Activated CD8-positive, alpha-beta T cell treated with anti-CD3 and anti-CD28 coated beads for 36 hours (primary cell): ENCODE data around the gene GALNT2. TPM values are rescaled to one million over a fixed set of nuclear protein-coding genes. Genes with fewer than 3 reads are reported as not detected.
A peak's percentile ranks its signal among the peaks of the same experiment; 100 is the strongest.

Source experiments
- ATAC-seq: fragments of 200-7000 bp; cut with Tn5 transposase; one replicate; pipeline ENCODE4 v1.10.0; 2021; ENCODE audit warnings: mild to moderate bottlenecking, moderate library complexity
- CTCF ChIA-PET: fragments of 350-600 bp; sonication (Branson Sonifier 250); formaldehyde crosslinking; loops from one replicate; lab custom pipeline; 2021; ENCODE audit warnings: antibody characterized with exemption; lab: Charles Lee
- POLR2A ChIA-PET: fragments of 350-600 bp; sonication (Branson Sonifier 250); formaldehyde crosslinking; loops from one replicate; lab custom pipeline; 2021; ENCODE audit warnings: antibody characterized with exemption; lab: Charles Lee
- DNase-seq: peaks from one replicate; pipeline ENCODE4 v3.0.0-alpha.2; 2020
- H3K27ac Mint-ChIP-seq: one replicate; pipeline ENCODE4 v1.8.0; 2021; ENCODE audit warnings: mild to moderate bottlenecking, mixed read lengths
- H3K27me3 Mint-ChIP-seq: one replicate; pipeline ENCODE4 v1.8.0; 2021; ENCODE audit warnings: mixed read lengths
- H3K36me3 Mint-ChIP-seq: one replicate; pipeline ENCODE4 v1.8.0; 2021; ENCODE audit warnings: low read depth, mixed read lengths
- H3K4me1 Mint-ChIP-seq: one replicate; pipeline ENCODE4 v1.8.0; 2021; ENCODE audit warnings: low read depth, mixed read lengths
- H3K4me3 Mint-ChIP-seq: one replicate; pipeline ENCODE4 v1.8.0; 2021; ENCODE audit warnings: mild to moderate bottlenecking, moderate library complexity, mixed read lengths
- H3K9me3 Mint-ChIP-seq: one replicate; pipeline ENCODE4 v1.8.0; 2021; ENCODE audit warnings: mixed read lengths
- CTCF ChIP-seq: fragments of 200-600 bp; IDR thresholded peaks from one replicate; pipeline ENCODE4 v1.8.0; 2022; ENCODE audit warnings: antibody characterized with exemption, mild to moderate bottlenecking
- intact Hi-C: fragments of 100-400 bp; cut with micrococcal nuclease; formaldehyde crosslinking; loops from one replicate; pipeline ENCODE4 v1.10.0; 2022
- total RNA-seq, 2 experiments: library from RNA; stranded (reverse); gene quantifications; one replicate each; pipeline ENCODE4 v1.2.3, GENCODE V29; 2021

GALNT2 gene
- total RNA-seq, 2 experiments from 2014 or later: 40.1 to 42.3 TPM

GRCh38 chr1:230268371-230269170, 201.5 kb downstream of the GALNT2 start:
- Mint-ChIP-seq H3K4me1 (peaks cover 37% of the 10 kb centered on the region), H3K4me3 (no peak overlapping the region), H3K27ac (peak overlapping the region; percentile 40), H3K9me3 (no peaks in the 10 kb centered on the region), H3K36me3 (peaks cover 29% of the 10 kb centered on the region), H3K27me3 (no peaks in the 10 kb centered on the region)
- peak; percentile 41 for TF ChIP-seq CTCF
- ATAC-seq (peak; percentile 35), DNase-seq (no peak)
- intact Hi-C loops: no loop called here
- CTCF ChIA-PET: no interaction called here
- POLR2A ChIA-PET: no interaction called here

- POLR2A ChIA-PET: interaction anchor here (1.0 to 1.6 kb wide), 4 partner anchors 9 to 203 kb away, joined by 3 to 4 read pairs (median 4); no protein-coding TSS in a partner anchor
- no peaks in the 10 kb centered on the region for H3K9me3 Mint-ChIP-seq
- no peak for ATAC-seq
- CTCF ChIA-PET: interaction anchor here (1.0 to 1.1 kb wide), 2 partner anchors 10 to 609 kb away, joined by 3 to 5 read pairs; no protein-coding TSS in a partner anchor
- no peak overlapping the region for H3K4me3 Mint-ChIP-seq
- peak overlapping the region; percentile 84 for H3K27ac Mint-ChIP-seq
- H3K27me3 Mint-ChIP-seq: no peaks in the 10 kb centered on the region
- peaks cover 23% of the 10 kb centered on the region for H3K36me3 Mint-ChIP-seq
- intact Hi-C loops: no loop called here
- H3K4me1 Mint-ChIP-seq: peaks cover 47% of the 10 kb centered on the region
- no peak for DNase-seq
- TF ChIP-seq CTCF: no peak
Measured at GRCh38 chr1:230270185-230270558, 203.1 kb downstream of the GALNT2 start.

DNA sequence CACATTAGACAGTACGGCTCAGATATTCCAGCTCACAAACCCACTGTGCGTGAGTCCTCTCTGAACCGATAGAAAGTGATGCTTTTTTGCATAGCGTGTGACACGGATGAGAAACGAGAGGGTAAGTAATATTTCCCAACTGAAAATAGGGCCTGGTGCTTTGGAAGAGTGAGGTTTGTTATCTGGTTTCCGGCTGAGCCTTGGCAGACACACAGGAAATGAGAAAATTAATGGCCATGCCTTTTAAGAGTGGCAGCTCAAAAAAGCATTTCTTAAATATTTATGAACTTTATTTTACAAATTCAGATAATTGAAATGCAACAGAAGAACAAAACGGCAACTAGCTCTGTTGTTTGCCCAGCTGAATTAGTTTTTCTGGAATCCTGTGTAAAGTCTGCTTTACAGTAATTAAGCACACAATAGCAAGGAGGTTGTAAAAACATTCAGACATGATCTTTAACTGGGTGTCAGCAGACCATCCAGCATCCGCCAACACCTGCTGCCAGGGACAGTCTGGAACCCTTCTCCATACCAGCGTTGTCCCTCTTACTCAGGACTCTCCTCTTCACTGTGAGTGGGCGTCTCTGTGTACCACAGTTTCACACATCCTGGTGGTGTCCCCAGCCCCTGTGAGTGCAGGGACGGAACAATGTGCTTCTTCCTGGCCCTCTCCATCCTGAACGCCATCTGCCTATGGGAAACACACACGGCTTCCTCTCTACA, 203.7 kb downstream of the GALNT2 start:
- intact Hi-C loops: no loop called here
- Mint-ChIP-seq H3K27ac (peak overlapping the region; percentile 84), H3K4me1 (peaks cover 47% of the 10 kb centered on the region), H3K27me3 (no peaks in the 10 kb centered on the region), H3K36me3 (peaks cover 20% of the 10 kb centered on the region), H3K4me3 (no peak overlapping the region), H3K9me3 (no peaks in the 10 kb centered on the region)
- TF ChIP-seq CTCF: no peak
- ChIA-PET CTCF (interaction anchor here (1.0 to 1.1 kb wide), 2 partner anchors 9 to 610 kb away, joined by 3 to 5 read pairs; no protein-coding TSS in a partner anchor), POLR2A (interaction anchor here (1.0 to 1.6 kb wide), 4 partner anchors 8 to 204 kb away, joined by 3 to 4 read pairs (median 4); no protein-coding TSS in a partner anchor)
- peak; percentile 63 for DNase-seq
- peak; percentile 77 for ATAC-seq

DNA sequence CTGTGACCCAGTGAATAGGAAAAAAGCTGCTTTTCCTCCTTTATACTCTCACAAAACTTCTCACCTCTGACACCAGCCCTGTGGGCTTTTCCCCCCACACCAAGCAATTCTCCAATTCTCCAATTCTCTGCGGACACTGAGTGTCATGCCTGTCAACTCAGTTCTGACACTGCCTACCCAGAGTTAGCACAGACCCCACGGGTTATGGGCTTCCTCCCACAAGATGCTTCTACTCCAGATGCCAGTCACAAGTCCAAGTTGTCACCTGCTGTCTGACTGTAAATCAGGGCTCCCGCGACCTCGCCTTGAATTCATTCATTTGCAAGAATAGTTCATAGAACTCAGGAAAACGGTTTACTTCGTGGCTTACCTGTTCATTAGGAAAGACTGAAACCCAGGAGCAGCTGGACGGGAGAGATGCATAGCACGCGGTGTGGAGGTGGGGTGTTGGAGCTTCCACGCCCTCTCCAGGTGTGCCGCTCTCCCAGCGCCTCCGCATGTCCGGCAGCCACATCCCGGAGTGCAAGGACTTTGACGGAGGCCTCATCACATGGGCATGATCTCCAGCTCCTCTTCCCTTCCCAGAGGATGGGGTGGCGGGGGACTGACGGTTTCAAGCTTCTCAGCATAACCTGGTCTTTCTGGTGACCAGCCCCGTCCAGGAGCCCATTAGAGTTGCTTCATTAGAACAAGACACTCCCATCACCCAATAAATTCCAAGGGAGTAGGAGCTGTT, 204.4 kb downstream of the GALNT2 start:
- Mint-ChIP-seq H3K4me3 (no peak overlapping the region), H3K9me3 (no peaks in the 10 kb centered on the region), H3K27ac (peak overlapping the region; percentile 84), H3K4me1 (peaks cover 48% of the 10 kb centered on the region), H3K36me3 (peaks cover 22% of the 10 kb centered on the region), H3K27me3 (no peaks in the 10 kb centered on the region)
- ChIA-PET CTCF (interaction anchor here (1.1 kb wide), 1 partner anchor 8 kb away, joined by 5 read pairs; no protein-coding TSS in a partner anchor), POLR2A (interaction anchor here (1.3 to 1.4 kb wide), 3 partner anchors 11 to 205 kb away, joined by 3 to 4 read pairs (median 4); no protein-coding TSS in a partner anchor)
- ATAC-seq (no peak), DNase-seq (no peak)
- intact Hi-C loops: no loop called here
- TF ChIP-seq CTCF: no peak
